ENCODE results near the gene RNF215. TPM values are rescaled to one million over a fixed set of nuclear protein-coding genes. Genes with fewer than 3 reads are reported as not detected.

RNF215 gene
- total RNA-seq, 2 experiments from 2014 or later: 4.6 to 4.9 TPM

DNA sequence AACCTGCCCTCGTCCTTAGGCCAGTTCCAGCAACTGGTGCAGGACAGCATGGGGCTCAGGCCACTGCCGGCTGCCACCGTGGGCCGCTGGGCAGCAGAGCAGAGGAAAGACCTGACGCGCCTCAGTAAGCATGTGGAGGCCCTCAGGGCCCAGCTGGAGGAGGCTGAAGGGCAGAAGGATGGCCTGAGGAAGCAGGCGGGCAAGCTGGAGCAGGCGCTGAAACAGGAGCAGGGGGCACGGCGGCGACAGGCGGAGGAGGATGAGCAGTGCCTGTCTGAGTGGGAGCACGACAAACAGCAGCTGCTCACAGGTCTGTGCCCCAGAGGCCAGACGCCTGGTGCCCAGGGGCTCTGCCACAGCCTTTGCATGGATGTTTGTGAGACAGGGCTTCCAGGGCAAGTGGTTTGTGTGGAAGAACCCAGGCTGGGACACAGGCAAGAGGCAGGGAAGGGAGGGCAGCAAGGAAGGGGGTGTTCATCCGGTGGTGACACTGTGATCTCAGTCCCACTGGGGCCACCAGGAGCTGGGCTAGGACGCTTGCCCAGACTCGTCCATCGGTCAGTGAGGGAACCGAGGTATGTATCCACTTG, 16.5 kb downstream of the RNF215 start:
- ChIA-PET POLR2A (no interaction called here), CTCF (no interaction called here)
- DNase-seq: no peak
- Histone ChIP-seq H3K9me3 (ENCODE audit: control insufficient read depth in 1 of 2, insufficient read depth in 1 of 2, low read length in 2 of 2) (no peaks in the 10 kb centered on the region), H3K4me3 (ENCODE audit: low read length) (no peak overlapping the region), H3K27ac (ENCODE audit: low read depth in 1 of 2, low read length in 2 of 2) (no peak overlapping the region), H3K4me1 (ENCODE audit: insufficient read depth, low read length) (no peaks in the 10 kb centered on the region), H3K27me3 (ENCODE audit: control insufficient read depth in 1 of 2, insufficient read depth in 2 of 2, low read length in 2 of 2) (no peaks in the 10 kb centered on the region), H3K36me3 (ENCODE audit: insufficient read depth, low read length) (no peaks in the 10 kb centered on the region)
- no peaks in the 10 kb centered on the region for H3K9me3 Mint-ChIP-seq
- no peak overlapping the region for H3K27ac Mint-ChIP-seq
- H3K4me3 Mint-ChIP-seq: no peak overlapping the region
- no peak for ATAC-seq (ENCODE audit: poor library complexity)
- no peaks in the 10 kb centered on the region for H3K36me3 Mint-ChIP-seq (ENCODE audit: low read depth)
- TF ChIP-seq, protein P1, sequence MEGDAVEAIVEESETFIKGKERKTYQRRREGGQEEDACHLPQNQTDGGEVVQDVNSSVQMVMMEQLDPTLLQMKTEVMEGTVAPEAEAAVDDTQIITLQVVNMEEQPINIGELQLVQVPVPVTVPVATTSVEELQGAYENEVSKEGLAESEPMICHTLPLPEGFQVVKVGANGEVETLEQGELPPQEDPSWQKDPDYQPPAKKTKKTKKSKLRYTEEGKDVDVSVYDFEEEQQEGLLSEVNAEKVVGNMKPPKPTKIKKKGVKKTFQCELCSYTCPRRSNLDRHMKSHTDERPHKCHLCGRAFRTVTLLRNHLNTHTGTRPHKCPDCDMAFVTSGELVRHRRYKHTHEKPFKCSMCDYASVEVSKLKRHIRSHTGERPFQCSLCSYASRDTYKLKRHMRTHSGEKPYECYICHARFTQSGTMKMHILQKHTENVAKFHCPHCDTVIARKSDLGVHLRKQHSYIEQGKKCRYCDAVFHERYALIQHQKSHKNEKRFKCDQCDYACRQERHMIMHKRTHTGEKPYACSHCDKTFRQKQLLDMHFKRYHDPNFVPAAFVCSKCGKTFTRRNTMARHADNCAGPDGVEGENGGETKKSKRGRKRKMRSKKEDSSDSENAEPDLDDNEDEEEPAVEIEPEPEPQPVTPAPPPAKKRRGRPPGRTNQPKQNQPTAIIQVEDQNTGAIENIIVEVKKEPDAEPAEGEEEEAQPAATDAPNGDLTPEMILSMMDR (IDR thresholded peaks at IDR 0.05): no peak
- H3K27me3 Mint-ChIP-seq: no peaks in the 10 kb centered on the region
- H3K4me1 Mint-ChIP-seq (ENCODE audit: low read depth): no peaks in the 10 kb centered on the region
- intact Hi-C loops (cut with DNase I, micrococcal nuclease): no loop called here

DNA sequence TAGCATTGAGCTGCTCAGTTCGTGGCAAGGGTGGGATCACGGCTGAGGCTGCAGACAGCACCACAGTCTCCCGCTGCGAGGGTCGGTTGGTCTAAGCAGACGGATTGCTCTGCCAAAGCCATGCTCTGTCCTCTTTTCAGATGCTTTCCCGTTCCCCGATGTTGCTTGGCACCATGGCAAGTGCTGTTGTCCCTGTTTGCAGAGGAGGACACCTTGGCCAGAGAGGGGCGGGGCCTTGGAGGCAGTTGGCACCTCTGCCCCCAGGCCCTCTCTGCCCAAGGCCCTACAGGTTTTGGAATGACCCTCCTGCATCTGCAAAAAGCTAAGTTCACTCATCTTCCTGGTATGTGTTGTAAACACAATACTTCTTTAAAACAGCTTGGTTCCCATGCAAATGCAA, 18.8 kb downstream of the RNF215 start:
- CTCF ChIA-PET: interaction anchor here (0.6 kb wide), 1 partner anchor 17 kb away, joined by 4 read pairs; no protein-coding TSS in a partner anchor
- Histone ChIP-seq H3K9me3 (ENCODE audit: control insufficient read depth in 1 of 2, insufficient read depth in 1 of 2, low read length in 2 of 2) (no peaks in the 10 kb centered on the region), H3K27me3 (ENCODE audit: control insufficient read depth in 1 of 2, insufficient read depth in 2 of 2, low read length in 2 of 2) (no peaks in the 10 kb centered on the region), H3K36me3 (ENCODE audit: insufficient read depth, low read length) (no peaks in the 10 kb centered on the region), H3K27ac (ENCODE audit: low read depth in 1 of 2, low read length in 2 of 2) (no peak overlapping the region), H3K4me3 (ENCODE audit: low read length) (no peak overlapping the region), H3K4me1 (ENCODE audit: insufficient read depth, low read length) (no peaks in the 10 kb centered on the region)
- H3K4me3 Mint-ChIP-seq: no peak overlapping the region
- no peaks in the 10 kb centered on the region for H3K9me3 Mint-ChIP-seq
- no peak overlapping the region for H3K27ac Mint-ChIP-seq
- TF ChIP-seq, protein P1 (IDR thresholded peaks at IDR 0.05): no peak
- intact Hi-C loops (cut with DNase I, micrococcal nuclease): no loop called here
- DNase-seq (no peak), ATAC-seq (ENCODE audit: poor library complexity) (no peak)
- no peaks in the 10 kb centered on the region for H3K4me1 Mint-ChIP-seq (ENCODE audit: low read depth)
- H3K27me3 Mint-ChIP-seq: no peaks in the 10 kb centered on the region
- H3K36me3 Mint-ChIP-seq (ENCODE audit: low read depth): no peaks in the 10 kb centered on the region
- POLR2A ChIA-PET: interaction anchor here (1.3 kb wide), 1 partner anchor 12 kb away, joined by 3 read pairs; the partner anchor contains the start of gene SF3A1

DNA sequence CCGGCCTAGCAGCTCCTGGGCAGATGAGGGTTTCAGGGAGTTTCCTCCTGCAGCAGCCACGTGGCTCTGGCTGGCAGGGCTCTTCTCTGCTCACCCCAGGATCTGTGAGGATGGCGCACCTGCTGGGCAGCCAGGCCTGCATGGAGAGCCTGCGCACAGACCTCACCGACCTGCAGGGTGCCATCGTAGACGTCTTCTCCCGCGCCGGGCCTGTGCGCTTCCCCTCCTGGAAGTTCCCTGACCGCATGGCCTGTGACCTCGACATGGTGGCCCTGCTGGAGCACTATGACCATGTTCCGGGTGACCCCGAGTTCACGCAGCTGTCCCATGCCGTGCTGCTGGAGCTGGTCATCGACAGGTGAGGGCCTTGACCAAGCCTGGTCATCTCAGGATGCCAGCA, 21.3 kb downstream of the RNF215 start:
- TF ChIP-seq, protein P1 (IDR thresholded peaks at IDR 0.05): no peak
- Histone ChIP-seq H3K4me3 (ENCODE audit: low read length) (no peak overlapping the region), H3K9me3 (ENCODE audit: control insufficient read depth in 1 of 2, insufficient read depth in 1 of 2, low read length in 2 of 2) (no peaks in the 10 kb centered on the region), H3K4me1 (ENCODE audit: insufficient read depth, low read length) (no peaks in the 10 kb centered on the region), H3K27ac (ENCODE audit: low read depth in 1 of 2, low read length in 2 of 2) (no peak overlapping the region), H3K27me3 (ENCODE audit: control insufficient read depth in 1 of 2, insufficient read depth in 2 of 2, low read length in 2 of 2) (no peaks in the 10 kb centered on the region), H3K36me3 (ENCODE audit: insufficient read depth, low read length) (no peaks in the 10 kb centered on the region)
- intact Hi-C loops (cut with DNase I, micrococcal nuclease): no loop called here
- Mint-ChIP-seq H3K27ac (no peak overlapping the region), H3K27me3 (no peaks in the 10 kb centered on the region), H3K4me1 (ENCODE audit: low read depth) (no peaks in the 10 kb centered on the region), H3K4me3 (no peak overlapping the region), H3K9me3 (no peaks in the 10 kb centered on the region), H3K36me3 (ENCODE audit: low read depth) (no peaks in the 10 kb centered on the region)
- ChIA-PET CTCF (no interaction called here), POLR2A (no interaction called here)
- no peak for ATAC-seq (ENCODE audit: poor library complexity)
- no peak for DNase-seq

Data from CD4-positive, alpha-beta T cell (primary cell).